HPDE6-E6E7 (cell line): ENCODE data around the gene ASB15.
"Not testable (repeated sequence)": the region's sequence is repeated elsewhere in the genome, so short reads cannot be mapped to it uniquely, and the experiment has no call there.

ENCODE experiments used
- DNase-seq: peaks from one replicate; pipeline ENCODE4 v3.0.0; 2011; ENCODE audit warnings: missing footprints; ENCODE audit errors: extremely low spot score

The ASB15 gene

GRCh38 chr7:123601530-123601929, at the start of gene ASB15:
Gene ASB15, plus strand, starts transcription at chr7:123601821. Its CDS starts 12,682 bp downstream, at chr7:123614503.
- DNase-seq, result no peak

GRCh38 chr7:123552134-123552533, 49.5 kb upstream of the ASB15 start:
- not testable (repeated sequence) for DNase-seq

- no peak for DNase-seq
Measured at GRCh38 chr7:123552641-123553040, 49.0 kb upstream of the ASB15 start.

GRCh38 chr7:123553159-123553558, 48.5 kb upstream of the ASB15 start:
- DNase-seq, result no peak

GRCh38 chr7:123555484-123555883, 46.1 kb upstream of the ASB15 start:
- DNase-seq, result no peak

- DNase-seq, result no peak
Measured at GRCh38 chr7:123557016-123557397, 44.6 kb upstream of the ASB15 start.

- DNase-seq, result peak; percentile 87
Measured at GRCh38 chr7:123557398-123558288, 44.0 kb upstream of the ASB15 start, which contains the start of gene NDUFA5. Gene NDUFA5, minus strand, starts transcription at chr7:123557818. Its CDS starts 23 bp downstream, at chr7:123557795.

GRCh38 chr7:123558289-123558874, 43.2 kb upstream of the ASB15 start:
- DNase-seq, result no peak

- DNase-seq, result no peak
Measured at GRCh38 chr7:123562121-123562520, 39.5 kb upstream of the ASB15 start.

- DNase-seq, result no peak
Measured at GRCh38 chr7:123569352-123570010, 32.1 kb upstream of the ASB15 start.

- DNase-seq, result peak; percentile 57
Measured at GRCh38 chr7:123570390-123571182, 31.0 kb upstream of the ASB15 start.

GRCh38 chr7:123571187-123571586, 30.4 kb upstream of the ASB15 start:
- DNase-seq, result no peak

GRCh38 chr7:123571684-123572083, 29.9 kb upstream of the ASB15 start:
- DNase-seq, result no peak

- DNase-seq, result no peak
Measured at GRCh38 chr7:123573341-123573740, 28.3 kb upstream of the ASB15 start.

GRCh38 chr7:123573896-123574467, 27.6 kb upstream of the ASB15 start:
- DNase-seq, result no peak

- no peak for DNase-seq
Measured at GRCh38 chr7:123579416-123579815, 22.2 kb upstream of the ASB15 start.

GRCh38 chr7:123580406-123581161, 21.0 kb upstream of the ASB15 start:
- peak; percentile 42 for DNase-seq

- DNase-seq, result no peak
Measured at GRCh38 chr7:123581162-123581459, 20.5 kb upstream of the ASB15 start.

GRCh38 chr7:123583821-123584220, 17.8 kb upstream of the ASB15 start:
- DNase-seq, result no peak

- no peak for DNase-seq
Measured at GRCh38 chr7:123588376-123588775, 13.2 kb upstream of the ASB15 start.

- no peak for DNase-seq
Measured at GRCh38 chr7:123594813-123595241, 6.8 kb upstream of the ASB15 start.
